Lung (tissue), 12 donors: ENCODE results near the gene KCNJ11. TPM values are rescaled to one million over a fixed set of nuclear protein-coding genes. Genes with fewer than 3 reads are reported as not detected.

Experiments used
- ATAC-seq: fragments of 200-7000 bp; cut with Tn5 transposase; one replicate; pipeline ENCODE4 v1.9.1; 2020; ENCODE audit warnings: moderate number of reproducible peaks; ENCODE audit not compliant: insufficient read depth, low FRiP score
- DNase-seq, 3 donors: peaks; one replicate each; pipeline ENCODE4 v3.0.0-alpha.2; 2013 to 2017
- H3K27ac ChIP-seq, 2 donors: one replicate each; pipeline ENCODE4 v1.5.1; 2013; ENCODE audit warnings: mild to moderate bottlenecking in 2 of 2, moderate library complexity in 2 of 2, control low read depth in 1 of 2, inconsistent platforms in 1 of 2, low read depth in 1 of 2, low read length in 1 of 2
- H3K27me3 ChIP-seq, 3 donors: one replicate each; pipeline ENCODE4 v1.5.1; 2013; ENCODE audit warnings: low read length in 2 of 3; ENCODE audit not compliant: control insufficient read depth in 3 of 3, insufficient read depth in 3 of 3
- H3K36me3 ChIP-seq, 4 donors: one replicate each; pipeline ENCODE4 v1.5.1; 2013; ENCODE audit warnings: low read length in 4 of 4, mild to moderate bottlenecking in 1 of 4, moderate library complexity in 1 of 4; ENCODE audit not compliant: control insufficient read depth in 4 of 4, insufficient read depth in 4 of 4
- H3K4me1 ChIP-seq, 5 donors: one replicate each; pipeline ENCODE4 v1.5.1; 2013; ENCODE audit warnings: low read length in 5 of 5, mild to moderate bottlenecking in 2 of 5, moderate library complexity in 1 of 5; ENCODE audit not compliant: control insufficient read depth in 5 of 5, insufficient read depth in 5 of 5
- H3K4me3 ChIP-seq: one replicate; pipeline ENCODE4 v1.5.1; 2013; ENCODE audit warnings: mild to moderate bottlenecking, control low read depth, moderate library complexity
- H3K9ac ChIP-seq, 2 donors: one replicate each; pipeline ENCODE4 v1.5.1; 2013; ENCODE audit warnings: low read length in 2 of 2, control low read depth in 1 of 2; ENCODE audit not compliant: insufficient read depth in 1 of 2
- H3K9me3 ChIP-seq, 4 donors: one replicate each; pipeline ENCODE4 v1.5.1; 2013; ENCODE audit warnings: low read length in 3 of 4, mild to moderate bottlenecking in 1 of 4, moderate library complexity in 1 of 4; ENCODE audit not compliant: control insufficient read depth in 4 of 4, insufficient read depth in 3 of 4
- WGBS, 2 donors: extraction: QIAGEN DNeasy Blood & Tissue Kit; methylation state at CpG; one replicate each; pipeline ENCODE4 v1.1.7; 2013; 5-methylcytosine and 5-hydroxymethylcytosine counted together
- polyA plus RNA-seq, 2 donors: library from polyadenylated mRNA; stranded (reverse); fragments of 200-250 nt; gene quantifications; one replicate each; pipeline ENCODE4 v1.2.1, GENCODE V29; 2013
- total RNA-seq, 2 donors: library from RNA; depleted of rRNA in 1 of 2; stranded (reverse); fragments of >200 nt in 1 of 2; gene quantifications; one replicate each; pipeline ENCODE4 v1.2.1, GENCODE V29; 2014 to 2021
- TF ChIP-seq, protein P1 (sequence below): IDR thresholded peaks from 2 replicates; pipeline ENCODE4 v1.5.1; 2012; ENCODE audit warnings: mild to moderate bottlenecking; ENCODE audit errors: control extremely low read depth, extremely low read depth
- donor health status: control.
- donor health status: control.
- donor health status: Bipolar disorder and iron deficiency.
- donor health status: healthy.
- donor health status: DM: yes; HTN: yes; CAD: no.

The KCNJ11 gene
- total and polyA plus RNA-seq, 4 donors, result 2.3 to 4.5 (median 2.8) TPM

DNA sequence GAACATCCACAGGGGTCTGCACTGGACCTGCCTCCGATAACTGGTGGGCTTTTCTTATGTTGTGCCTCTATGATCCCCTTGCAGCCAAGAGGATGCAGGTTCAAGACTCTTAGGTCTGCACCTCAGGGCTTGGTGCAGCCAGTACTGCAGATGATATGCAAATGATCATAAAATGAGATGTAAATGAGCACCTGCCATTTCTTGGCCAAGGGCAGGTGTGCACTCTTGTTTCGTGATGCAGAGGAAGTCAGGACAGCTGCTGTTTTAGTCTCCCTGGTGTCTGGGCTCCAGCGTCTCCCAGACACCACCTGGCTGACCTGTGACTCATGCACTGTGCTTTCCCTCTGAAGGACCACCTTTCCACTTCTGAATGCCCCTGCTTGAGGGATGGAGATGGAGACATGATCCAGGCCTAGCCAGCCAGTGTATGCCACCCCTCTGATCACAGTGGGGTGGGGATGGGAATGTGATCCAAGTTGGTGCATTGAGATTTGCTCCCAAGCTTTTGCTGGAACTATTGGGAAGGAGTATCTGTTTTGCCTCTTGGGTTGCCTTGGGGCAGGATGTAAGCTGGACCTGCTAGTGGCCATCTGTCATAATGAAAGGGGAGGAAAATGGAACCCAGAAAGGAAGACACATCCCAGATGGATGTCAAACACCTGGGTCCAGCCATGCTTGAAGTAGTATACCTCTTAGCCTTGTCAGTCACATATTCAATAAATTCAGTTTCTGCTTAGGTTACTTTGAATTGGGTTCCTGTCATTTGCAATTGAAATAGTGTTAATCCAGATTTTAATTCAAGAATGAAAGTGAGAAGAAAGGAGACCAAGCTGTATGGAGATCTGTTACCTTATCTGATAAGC, 3.3 kb upstream of the KCNJ11 start:
- no peak for ATAC-seq
- no peak overlapping the region for H3K27ac ChIP-seq
- H3K9ac ChIP-seq, result no peak overlapping the region
- peaks cover 0 to 6% (median 4%) of the 10 kb centered on the region in 3 donors for H3K27me3 ChIP-seq
- no peak for DNase-seq
- WGBS, 2 donors, result 88% methylated on average over 3 of the region's 3 CpGs
- no peaks in the 10 kb centered on the region for H3K36me3 ChIP-seq
- H3K4me1 ChIP-seq, result peaks cover 0 to 8% (median 0%) of the 10 kb centered on the region in 5 donors
- H3K9me3 ChIP-seq, result no peaks in the 10 kb centered on the region
- no peak overlapping the region for H3K4me3 ChIP-seq
- TF ChIP-seq, protein P1, sequence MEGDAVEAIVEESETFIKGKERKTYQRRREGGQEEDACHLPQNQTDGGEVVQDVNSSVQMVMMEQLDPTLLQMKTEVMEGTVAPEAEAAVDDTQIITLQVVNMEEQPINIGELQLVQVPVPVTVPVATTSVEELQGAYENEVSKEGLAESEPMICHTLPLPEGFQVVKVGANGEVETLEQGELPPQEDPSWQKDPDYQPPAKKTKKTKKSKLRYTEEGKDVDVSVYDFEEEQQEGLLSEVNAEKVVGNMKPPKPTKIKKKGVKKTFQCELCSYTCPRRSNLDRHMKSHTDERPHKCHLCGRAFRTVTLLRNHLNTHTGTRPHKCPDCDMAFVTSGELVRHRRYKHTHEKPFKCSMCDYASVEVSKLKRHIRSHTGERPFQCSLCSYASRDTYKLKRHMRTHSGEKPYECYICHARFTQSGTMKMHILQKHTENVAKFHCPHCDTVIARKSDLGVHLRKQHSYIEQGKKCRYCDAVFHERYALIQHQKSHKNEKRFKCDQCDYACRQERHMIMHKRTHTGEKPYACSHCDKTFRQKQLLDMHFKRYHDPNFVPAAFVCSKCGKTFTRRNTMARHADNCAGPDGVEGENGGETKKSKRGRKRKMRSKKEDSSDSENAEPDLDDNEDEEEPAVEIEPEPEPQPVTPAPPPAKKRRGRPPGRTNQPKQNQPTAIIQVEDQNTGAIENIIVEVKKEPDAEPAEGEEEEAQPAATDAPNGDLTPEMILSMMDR, result no peak

GRCh38 chr11:17389957-17390649, 1.6 kb upstream of the KCNJ11 start:
- H3K4me3 ChIP-seq, result no peak overlapping the region
- WGBS, 2 donors, result 61 to 66% methylated on average over 10 of the region's 10 CpGs
- no peaks in the 10 kb centered on the region for H3K9me3 ChIP-seq
- H3K36me3 ChIP-seq, result no peaks in the 10 kb centered on the region
- TF ChIP-seq, protein P1, result no peak
- no peak overlapping the region for H3K9ac ChIP-seq
- H3K4me1 ChIP-seq, result peaks cover 0 to 12% (median 0%) of the 10 kb centered on the region in 5 donors
- peaks cover 0 to 6% (median 4%) of the 10 kb centered on the region in 3 donors for H3K27me3 ChIP-seq
- ATAC-seq, result no peak
- no peak for DNase-seq
- H3K27ac ChIP-seq, result no peak overlapping the region

DNA sequence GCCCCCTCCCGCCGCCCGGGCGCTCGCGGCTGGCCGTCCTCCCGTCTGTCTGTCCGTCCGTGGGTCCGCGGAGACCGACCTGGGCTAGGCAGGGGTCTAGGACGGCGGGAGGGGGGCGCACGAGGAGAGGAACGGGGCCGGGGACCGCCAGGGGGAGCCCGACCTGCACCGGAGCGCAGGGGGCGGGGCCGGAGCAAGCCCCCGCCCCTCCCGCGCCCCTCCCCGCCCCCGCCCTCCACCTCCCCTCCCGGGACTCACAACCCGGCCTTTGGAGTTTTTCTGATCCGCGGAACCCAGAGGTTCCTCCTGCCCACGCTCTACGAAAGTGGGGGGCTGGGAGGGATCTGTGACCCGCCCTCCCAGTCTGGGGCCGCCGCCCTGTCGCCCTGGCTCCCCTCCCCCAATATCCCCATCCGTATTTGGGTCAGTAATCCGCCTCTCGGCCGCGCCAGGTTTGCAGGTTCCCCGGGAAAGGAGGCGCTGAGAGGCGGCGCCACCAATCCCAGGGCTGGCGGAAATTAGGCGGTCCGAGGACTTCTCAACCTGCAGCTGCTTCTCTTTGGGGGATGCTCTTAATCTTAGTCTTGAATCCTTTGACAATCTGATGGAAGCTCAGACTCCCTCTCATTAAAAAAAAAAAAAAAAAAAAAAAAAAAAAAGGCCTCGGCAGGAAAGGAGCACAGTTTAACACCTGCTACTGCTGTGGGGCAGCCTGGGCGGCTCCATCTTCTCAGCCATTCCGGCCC, 925 bp upstream of the KCNJ11 start:
- DNase-seq (peak; percentile 49 to 74 (median 74)), ATAC-seq (peak; percentile 87)
- H3K27me3 ChIP-seq, result peaks cover 0 to 6% (median 4%) of the 10 kb centered on the region in 3 donors
- peaks cover 0 to 12% (median 0%) of the 10 kb centered on the region in 5 donors for H3K4me1 ChIP-seq
- H3K27ac ChIP-seq, result peak overlapping the region; percentile 62 to 73
- H3K9ac ChIP-seq, result no peak overlapping the region
- H3K9me3 ChIP-seq, result no peaks in the 10 kb centered on the region
- TF ChIP-seq, protein P1, result peak; percentile 12
- H3K4me3 ChIP-seq, result peak overlapping the region; percentile 58
- no peaks in the 10 kb centered on the region for H3K36me3 ChIP-seq
- WGBS, 2 donors, result 3% methylated on average over 28 to 55 of the region's 55 CpGs
